BLaER1 (cell line): Measurements from ENCODE around the gene TNRC6C.

Experiments used
- H3K27ac ChIP-seq: shearing (Covaris generic); formaldehyde crosslinking; 2 replicates; pipeline ENCODE4 v1.8.1; 2022
- H3K27me3 ChIP-seq: shearing (Covaris generic); formaldehyde crosslinking; 2 replicates; pipeline ENCODE4 v1.8.1; 2022
- H3K36me3 ChIP-seq: shearing (Covaris generic); formaldehyde crosslinking; 2 replicates; pipeline ENCODE4 v1.8.1; 2022
- H3K4me1 ChIP-seq: shearing (Covaris generic); formaldehyde crosslinking; 2 replicates; pipeline ENCODE4 v1.8.1; 2022
- H3K4me2 ChIP-seq: shearing (Covaris generic); formaldehyde crosslinking; 2 replicates; pipeline ENCODE4 v1.8.1; 2022
- H3K4me3 ChIP-seq: shearing (Covaris generic); formaldehyde crosslinking; 2 replicates; pipeline ENCODE4 v1.8.1; 2022
- H3K9ac ChIP-seq: shearing (Covaris generic); formaldehyde crosslinking; 2 replicates; pipeline ENCODE4 v1.8.1; 2022
- H3K9me3 ChIP-seq: shearing (Covaris generic); formaldehyde crosslinking; 2 replicates; pipeline ENCODE4 v1.8.1; 2022
- H4K20me1 ChIP-seq: shearing (Covaris generic); formaldehyde crosslinking; 2 replicates; pipeline ENCODE4 v1.8.1; 2022
- Cebpa-rat ChIP-seq: shearing (Covaris generic); IDR thresholded peaks from 2 replicates; pipeline ENCODE4 v1.8.1; 2022

Gene TNRC6C

DNA sequence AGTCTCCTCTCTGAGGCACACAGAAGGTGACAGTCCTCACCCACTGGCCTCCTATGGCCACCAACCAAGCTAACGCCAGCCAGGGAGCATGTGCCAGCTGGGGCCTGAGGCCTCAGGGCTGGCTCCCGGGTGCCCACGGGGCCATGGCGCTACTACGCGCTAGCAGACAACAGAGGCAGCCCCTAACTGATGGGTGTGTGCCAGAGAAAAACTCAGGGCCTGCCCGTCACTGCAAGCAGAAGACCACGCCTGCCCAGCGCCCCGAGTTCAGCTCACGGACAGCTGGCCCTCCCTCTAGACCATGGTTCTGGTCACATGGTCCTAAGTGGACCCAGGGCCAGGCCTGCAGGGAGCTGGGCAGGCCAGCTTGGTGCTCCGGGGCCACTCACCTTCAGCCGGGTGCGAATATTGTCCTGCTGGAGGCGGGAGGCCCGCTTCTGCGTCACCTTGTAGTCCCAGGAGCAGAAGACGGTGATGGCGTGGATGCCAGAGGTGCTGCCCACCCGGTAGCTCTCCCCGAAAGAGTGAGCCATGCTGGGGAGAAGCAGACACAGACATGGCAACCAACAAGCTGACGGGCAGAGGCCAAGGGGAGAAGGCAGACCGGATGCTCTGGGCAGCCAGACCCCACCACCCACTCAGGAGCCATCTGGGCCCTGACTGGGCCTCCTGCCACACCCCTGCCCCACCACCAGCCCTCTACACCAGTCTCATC is 163.9 kb downstream of the TNRC6C start:
- peak overlapping the region; percentile 57 for H3K4me3 ChIP-seq
- no peaks in the 10 kb centered on the region for H3K27me3 ChIP-seq
- no peak for TF ChIP-seq Cebpa-rat
- H3K9ac ChIP-seq: peak overlapping the region; percentile 77
- H3K36me3 ChIP-seq: peaks cover 79% of the 10 kb centered on the region
- H3K4me1 ChIP-seq: peaks cover 98% of the 10 kb centered on the region
- H4K20me1 ChIP-seq: peaks cover 67% of the 10 kb centered on the region
- peak overlapping the region; percentile 100 for H3K4me2 ChIP-seq
- H3K9me3 ChIP-seq: no peaks in the 10 kb centered on the region
- peak overlapping the region; percentile 77 for H3K27ac ChIP-seq

DNA sequence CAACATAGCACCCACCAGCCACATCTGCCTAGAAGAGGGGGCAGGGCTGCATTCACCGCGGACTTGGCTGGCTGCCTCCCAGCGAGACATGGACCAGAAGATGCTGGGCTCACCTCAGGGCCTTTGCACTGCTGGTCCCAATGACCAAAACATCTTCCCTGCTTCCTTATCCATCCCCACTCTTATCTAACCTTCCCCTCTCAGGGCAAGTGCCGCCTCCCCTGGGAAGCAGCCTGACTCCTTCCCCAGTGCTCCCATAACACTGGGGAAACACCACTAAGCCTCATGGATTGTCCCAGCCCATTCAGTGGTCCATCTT is 164.4 kb downstream of the TNRC6C start:
- TF ChIP-seq Cebpa-rat: no peak
- peaks cover 74% of the 10 kb centered on the region for H3K36me3 ChIP-seq

DNA sequence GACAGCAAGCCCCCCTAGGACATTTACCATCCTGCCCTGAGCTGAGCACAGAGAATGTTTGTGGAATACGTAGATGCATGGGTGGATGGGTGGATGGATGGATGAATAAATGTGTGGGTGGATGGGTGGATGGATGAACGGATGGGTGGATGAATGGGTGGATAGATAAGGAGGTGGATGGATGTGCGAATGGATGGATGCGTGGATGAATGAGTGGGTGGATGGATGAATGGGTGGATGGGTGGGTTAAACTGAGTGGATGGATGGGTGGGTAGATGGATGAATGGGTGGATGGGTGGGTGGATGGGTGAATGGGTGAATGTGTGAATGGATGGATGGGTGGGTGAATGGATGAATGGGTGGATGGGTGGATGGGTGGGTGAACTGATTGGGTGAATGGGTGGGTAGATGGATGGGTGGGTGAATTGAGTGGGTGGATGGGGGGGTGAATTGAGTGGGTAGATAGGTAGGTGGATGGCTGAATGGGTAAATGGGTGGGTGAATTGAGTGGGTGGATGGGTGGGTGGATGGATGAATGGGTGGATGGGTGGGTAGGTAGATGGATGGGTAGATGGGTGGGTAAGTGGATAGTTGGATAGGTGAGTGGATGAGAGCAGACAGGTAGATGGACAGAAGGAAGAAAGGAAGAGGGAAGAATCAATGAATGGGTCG is 164.9 kb downstream of the TNRC6C start:
- Histone ChIP-seq H3K9me3 (no peaks in the 10 kb centered on the region), H3K36me3 (peaks cover 71% of the 10 kb centered on the region), H3K27me3 (no peaks in the 10 kb centered on the region), H3K9ac (no peak overlapping the region), H3K27ac (peak overlapping the region; percentile 98), H4K20me1 (peaks cover 57% of the 10 kb centered on the region), H3K4me2 (peak overlapping the region; percentile 100), H3K4me3 (peak overlapping the region; percentile 93; the same call in 1 of the 2 replicates), H3K4me1 (peaks cover 88% of the 10 kb centered on the region)
- TF ChIP-seq Cebpa-rat: no peak

More for the DNA sequence above, 164.4 kb downstream of the TNRC6C start:
- no peaks in the 10 kb centered on the region for H3K27me3 ChIP-seq
- peak overlapping the region; percentile 100 for H3K4me2 ChIP-seq
- H3K4me1 ChIP-seq: peaks cover 93% of the 10 kb centered on the region
- no peak overlapping the region; the same call in 1 of the 2 replicates for H3K27ac ChIP-seq
- H3K9ac ChIP-seq: peak overlapping the region; percentile 77; the same call in 1 of the 2 replicates
- no peak overlapping the region for H3K4me3 ChIP-seq
- H4K20me1 ChIP-seq: peaks cover 62% of the 10 kb centered on the region
- H3K9me3 ChIP-seq: no peaks in the 10 kb centered on the region

DNA sequence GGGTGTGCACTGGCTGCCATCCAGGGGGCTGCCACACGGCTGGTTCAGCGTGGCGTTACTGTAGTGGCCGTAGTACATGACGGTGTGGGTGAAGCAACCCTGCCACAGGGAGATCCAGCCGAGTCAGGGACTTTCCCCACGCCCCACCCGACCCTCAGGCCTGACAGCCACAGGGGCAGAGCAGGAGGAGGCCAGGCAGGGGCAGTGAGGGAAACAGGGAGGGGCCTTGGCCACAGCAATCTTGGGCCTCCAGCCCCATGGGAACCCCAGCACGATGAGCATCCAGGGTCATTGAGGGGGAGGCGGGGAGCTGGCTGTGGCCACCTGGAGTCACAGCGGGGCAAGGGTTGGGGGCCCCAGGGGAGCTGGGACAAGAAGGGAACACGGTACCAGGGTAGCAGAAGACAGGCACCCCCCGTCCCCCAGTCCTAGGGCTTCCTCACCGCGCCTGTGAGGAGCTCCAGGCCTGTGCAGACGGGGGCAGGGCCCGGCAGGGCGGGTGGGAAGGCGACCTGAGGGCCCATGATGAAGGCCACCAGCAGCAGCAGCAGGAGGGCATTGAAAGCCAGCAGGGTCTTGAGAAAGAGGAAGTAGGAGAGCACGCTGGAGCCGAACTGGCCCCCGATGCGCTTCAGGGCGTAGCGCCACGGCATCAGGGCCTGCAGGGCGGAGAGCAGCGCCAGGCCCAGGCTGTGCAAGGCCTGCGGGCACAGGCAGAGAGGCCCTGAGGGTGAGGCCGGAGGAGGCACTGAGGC is 165.8 kb downstream of the TNRC6C start:
- Histone ChIP-seq H3K4me3 (peak overlapping the region; percentile 93), H4K20me1 (peaks cover 48% of the 10 kb centered on the region), H3K9me3 (no peaks in the 10 kb centered on the region), H3K27me3 (no peaks in the 10 kb centered on the region), H3K36me3 (peaks cover 62% of the 10 kb centered on the region), H3K4me2 (peak overlapping the region; percentile 100), H3K9ac (peak overlapping the region; percentile 97), H3K27ac (peak overlapping the region; percentile 98), H3K4me1 (peaks cover 85% of the 10 kb centered on the region)
- TF ChIP-seq Cebpa-rat: no peak; the same call in 1 of the 2 replicates

DNA sequence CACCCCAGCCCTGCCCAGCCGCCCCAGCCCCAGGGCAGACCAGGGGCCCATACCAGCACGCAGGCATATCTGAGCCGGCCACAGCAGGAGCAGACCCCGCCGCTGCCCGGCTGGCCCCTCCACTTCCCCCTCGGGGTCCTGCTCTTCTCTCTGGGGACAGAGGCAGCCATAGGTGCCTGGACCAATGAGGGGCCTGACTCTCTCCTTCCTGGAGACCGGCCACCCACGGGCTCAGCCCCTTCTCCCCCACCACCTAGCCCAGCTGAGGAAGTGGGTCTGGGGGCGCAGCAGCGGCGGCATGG is 166.3 kb downstream of the TNRC6C start:
- Histone ChIP-seq H3K9ac (peak overlapping the region; percentile 97), H3K9me3 (no peaks in the 10 kb centered on the region), H3K27ac (peak overlapping the region; percentile 98), H3K36me3 (peaks cover 57% of the 10 kb centered on the region), H3K4me1 (peaks cover 85% of the 10 kb centered on the region), H4K20me1 (peaks cover 43% of the 10 kb centered on the region), H3K27me3 (no peaks in the 10 kb centered on the region), H3K4me3 (peak overlapping the region; percentile 93), H3K4me2 (peak overlapping the region; percentile 100)
- TF ChIP-seq Cebpa-rat: no peak

DNA sequence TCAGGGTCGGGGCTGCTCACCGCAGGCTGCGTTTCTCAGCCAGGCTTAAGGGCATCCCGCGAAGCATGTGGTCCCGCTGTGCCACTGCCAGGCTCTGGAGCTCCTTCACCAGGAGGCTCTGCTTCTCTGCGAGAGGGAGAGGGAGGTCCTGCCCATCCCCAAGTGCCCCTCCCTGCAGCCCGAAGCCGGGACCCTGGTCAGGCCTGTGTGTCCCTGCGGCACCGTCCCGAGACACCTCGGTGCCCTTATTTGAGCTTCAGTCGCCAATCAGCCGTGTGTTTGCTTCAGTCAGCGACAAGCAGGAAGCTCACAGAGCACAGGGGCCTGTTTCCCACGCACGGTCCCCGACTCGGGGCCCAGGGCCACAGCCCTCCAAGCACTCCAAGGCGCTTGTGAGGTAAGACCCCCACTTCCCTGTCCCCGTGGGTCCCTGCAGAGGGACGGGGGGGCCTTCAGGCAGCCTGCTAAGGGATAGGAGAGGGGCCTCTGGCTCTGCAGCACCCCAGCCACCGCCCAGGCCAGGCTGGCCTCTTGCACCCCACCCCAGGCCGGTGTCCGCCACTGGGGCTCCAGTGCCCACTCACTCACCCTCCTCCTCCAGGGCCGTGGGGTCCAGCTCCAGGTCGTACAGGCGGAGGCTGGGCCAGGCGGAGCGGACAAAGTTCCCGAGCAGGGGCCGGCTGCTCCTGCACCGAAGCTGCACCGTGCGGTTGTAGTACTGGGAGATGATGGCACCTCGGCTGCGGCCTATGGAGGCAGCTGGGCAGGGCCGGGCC is 166.8 kb downstream of the TNRC6C start:
- H4K20me1 ChIP-seq: peaks cover 38% of the 10 kb centered on the region
- peak overlapping the region; percentile 100 for H3K4me2 ChIP-seq
- H3K4me1 ChIP-seq: peaks cover 86% of the 10 kb centered on the region
- H3K4me3 ChIP-seq: peak overlapping the region; percentile 93
- H3K36me3 ChIP-seq: peaks cover 52% of the 10 kb centered on the region
- H3K9ac ChIP-seq: peak overlapping the region; percentile 97
- peak overlapping the region; percentile 98 for H3K27ac ChIP-seq
- no peaks in the 10 kb centered on the region for H3K9me3 ChIP-seq
- H3K27me3 ChIP-seq: no peaks in the 10 kb centered on the region
- TF ChIP-seq Cebpa-rat: no peak

DNA sequence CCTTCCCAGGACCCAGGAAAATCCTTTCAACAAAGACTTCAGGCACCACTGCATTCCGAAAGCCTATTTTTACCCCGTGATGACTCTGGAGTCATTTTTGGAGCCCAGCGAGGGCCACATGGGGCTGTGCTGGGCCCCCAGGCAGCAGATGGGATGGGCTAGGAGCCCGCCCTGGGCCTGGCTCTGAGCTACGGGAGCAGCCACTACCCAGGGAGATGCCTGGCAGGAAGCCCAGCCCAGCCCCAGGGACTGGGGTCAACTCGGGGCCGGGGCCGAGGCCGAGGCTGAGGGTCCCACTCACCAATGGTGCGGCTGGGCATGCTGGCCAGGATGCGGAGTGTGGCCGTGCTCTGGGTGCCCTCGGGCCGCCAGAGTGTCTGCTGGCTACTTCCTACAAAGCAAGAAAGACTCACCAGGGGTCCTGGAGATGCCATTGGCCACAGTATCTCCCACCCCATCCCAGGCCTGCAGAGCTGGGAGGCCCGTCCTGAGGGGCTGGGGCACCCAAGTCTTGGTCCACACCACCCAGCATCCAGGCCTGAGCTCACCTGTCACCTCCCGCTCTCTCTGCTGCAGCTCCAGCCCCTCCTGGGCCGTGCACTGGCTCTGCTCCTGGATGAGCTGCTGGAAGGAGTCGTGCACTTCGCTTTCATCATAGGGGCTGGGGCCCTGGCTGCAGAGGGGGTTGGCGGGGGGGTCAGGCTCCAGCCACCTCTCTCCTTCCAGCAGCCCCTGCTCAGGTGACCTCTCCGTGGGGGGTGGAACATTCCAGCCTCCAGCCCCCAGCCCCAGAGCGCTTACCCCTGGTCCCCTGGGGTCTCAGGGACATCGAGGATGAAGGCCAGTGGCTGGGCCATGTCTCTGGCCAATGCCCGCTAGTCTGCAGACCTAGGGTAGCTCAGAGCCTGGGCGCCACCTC is 167.7 kb downstream of the TNRC6C start:
- H4K20me1 ChIP-seq: peaks cover 29% of the 10 kb centered on the region

DNA sequence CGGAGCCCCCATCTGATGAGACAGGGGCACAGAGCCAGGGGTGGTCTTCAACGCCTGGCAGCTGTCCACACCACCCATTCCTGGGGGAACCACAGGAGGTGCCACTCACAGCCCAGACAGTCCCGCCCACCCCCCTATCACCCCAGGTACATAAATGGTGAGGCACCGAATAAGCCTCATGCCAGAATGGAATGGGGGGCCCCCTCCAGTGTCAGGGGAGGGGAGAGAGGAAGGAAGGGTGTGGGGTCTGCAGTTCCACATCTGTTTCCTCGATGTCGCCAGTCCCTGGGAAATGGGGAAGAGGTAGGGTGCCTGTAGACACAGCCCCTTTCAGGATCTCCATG is 168.4 kb downstream of the TNRC6C start:
- H3K4me3 ChIP-seq: peak overlapping the region; percentile 93
- no peaks in the 10 kb centered on the region for H3K9me3 ChIP-seq
- peaks cover 86% of the 10 kb centered on the region for H3K4me1 ChIP-seq
- peak overlapping the region; percentile 100 for H3K4me2 ChIP-seq
- H3K27ac ChIP-seq: peak overlapping the region; percentile 98
- peak overlapping the region; percentile 97 for H3K9ac ChIP-seq
- no peaks in the 10 kb centered on the region for H3K27me3 ChIP-seq
- TF ChIP-seq Cebpa-rat: no peak
- peaks cover 36% of the 10 kb centered on the region for H3K36me3 ChIP-seq
- H4K20me1 ChIP-seq: peaks cover 22% of the 10 kb centered on the region

More for the DNA sequence above, 167.7 kb downstream of the TNRC6C start:
- no peaks in the 10 kb centered on the region for H3K9me3 ChIP-seq
- H3K4me1 ChIP-seq: peaks cover 86% of the 10 kb centered on the region
- TF ChIP-seq Cebpa-rat: no peak
- H3K27me3 ChIP-seq: no peaks in the 10 kb centered on the region
- peak overlapping the region; percentile 98 for H3K27ac ChIP-seq
- peaks cover 43% of the 10 kb centered on the region for H3K36me3 ChIP-seq
- H3K4me3 ChIP-seq: peak overlapping the region; percentile 93
- H3K4me2 ChIP-seq: peak overlapping the region; percentile 100
- peak overlapping the region; percentile 97 for H3K9ac ChIP-seq
